HEK293 (cell line): Measurements from ENCODE around the gene HMX3.
A peak's percentile ranks its signal among the peaks of the same experiment; 100 is the strongest.

Experiments used
- AEBP2 ChIP-seq: fragments of 450-650 bp; formaldehyde crosslinking; IDR thresholded peaks from 2 replicates; pipeline ENCODE4 v1.5.1; 2016; ENCODE audit warnings: missing biosample characterization, missing genetic modification characterization, borderline replicate concordance
- CTCF ChIP-seq: fragments of 450-650 bp; formaldehyde crosslinking; IDR thresholded peaks from 2 replicates; pipeline ENCODE4 v1.5.1; 2016; ENCODE audit warnings: missing biosample characterization, missing genetic modification characterization
- GLI4 ChIP-seq: fragments of 450-650 bp; formaldehyde crosslinking; IDR thresholded peaks from 2 replicates; pipeline ENCODE4 v1.5.1; 2016; ENCODE audit warnings: missing biosample characterization, missing genetic modification characterization
- GLIS2 ChIP-seq: fragments of 450-650 bp; formaldehyde crosslinking; IDR thresholded peaks from 2 replicates; pipeline ENCODE4 v1.5.1; 2016; ENCODE audit warnings: missing biosample characterization, missing genetic modification characterization
- HIC1 ChIP-seq: fragments of 450-650 bp; formaldehyde crosslinking; IDR thresholded peaks from 2 replicates; pipeline ENCODE4 v1.5.1; 2016; ENCODE audit warnings: missing biosample characterization, missing genetic modification characterization
- RBAK ChIP-seq: fragments of 450-650 bp; formaldehyde crosslinking; IDR thresholded peaks from 2 replicates; pipeline ENCODE4 v1.5.1; 2016; ENCODE audit warnings: missing biosample characterization, missing genetic modification characterization
- REST ChIP-seq: fragments of 450-650 bp; formaldehyde crosslinking; IDR thresholded peaks from 2 replicates; pipeline ENCODE4 v1.5.1; 2016; ENCODE audit warnings: missing biosample characterization, missing genetic modification characterization
- ZBTB21 ChIP-seq: fragments of 450-650 bp; formaldehyde crosslinking; IDR thresholded peaks from 2 replicates; pipeline ENCODE4 v1.5.1; 2017; ENCODE audit warnings: missing biosample characterization, missing genetic modification characterization
- ZBTB6 ChIP-seq: fragments of 450-650 bp; formaldehyde crosslinking; IDR thresholded peaks from 2 replicates; pipeline ENCODE4 v1.5.1; 2017; ENCODE audit warnings: missing biosample characterization, missing genetic modification characterization
- ZBTB7A ChIP-seq: fragments of 450-650 bp; formaldehyde crosslinking; IDR thresholded peaks from 2 replicates; pipeline ENCODE4 v1.5.1; 2016; ENCODE audit warnings: low read depth, missing biosample characterization, missing genetic modification characterization
- ZFP69B ChIP-seq: fragments of 450-650 bp; formaldehyde crosslinking; IDR thresholded peaks from 2 replicates; pipeline ENCODE4 v1.5.1; 2016; ENCODE audit warnings: missing biosample characterization, missing genetic modification characterization
- ZNF10 ChIP-seq: fragments of 450-650 bp; formaldehyde crosslinking; IDR thresholded peaks from 2 replicates; pipeline ENCODE4 v1.5.1; 2017; ENCODE audit warnings: missing biosample characterization, missing genetic modification characterization
- ZNF140 ChIP-seq: fragments of 450-650 bp; formaldehyde crosslinking; IDR thresholded peaks from 2 replicates; pipeline ENCODE4 v1.5.1; 2016; ENCODE audit warnings: missing biosample characterization, missing genetic modification characterization
- ZNF155 ChIP-seq: fragments of 450-650 bp; formaldehyde crosslinking; IDR thresholded peaks from 2 replicates; pipeline ENCODE4 v1.5.1; 2016; ENCODE audit warnings: missing biosample characterization, missing genetic modification characterization
- ZNF223 ChIP-seq: fragments of 450-650 bp; formaldehyde crosslinking; IDR thresholded peaks from 2 replicates; pipeline ENCODE4 v1.5.1; 2016; ENCODE audit warnings: missing biosample characterization, missing genetic modification characterization
- ZNF280C ChIP-seq: fragments of 450-650 bp; formaldehyde crosslinking; IDR thresholded peaks from 2 replicates; pipeline ENCODE4 v1.5.1; 2016; ENCODE audit warnings: missing biosample characterization, missing genetic modification characterization
- ZNF302 ChIP-seq: fragments of 450-650 bp; formaldehyde crosslinking; IDR thresholded peaks from 2 replicates; pipeline ENCODE4 v1.5.1; 2016; ENCODE audit warnings: missing biosample characterization, missing genetic modification characterization, low read depth
- ZNF366 ChIP-seq: fragments of 450-650 bp; formaldehyde crosslinking; conservative IDR thresholded peaks from 2 replicates; pipeline ENCODE4 v1.5.1; 2016; ENCODE audit warnings: missing biosample characterization, missing genetic modification characterization
- ZNF548 ChIP-seq: fragments of 450-650 bp; formaldehyde crosslinking; IDR thresholded peaks from 2 replicates; pipeline ENCODE4 v1.5.1; 2016; ENCODE audit warnings: missing biosample characterization, missing genetic modification characterization
- ZNF549 ChIP-seq: fragments of 450-650 bp; IDR thresholded peaks from 2 replicates; pipeline ENCODE4 v1.5.1; 2018; ENCODE audit warnings: missing biosample characterization, missing genetic modification characterization, mild to moderate bottlenecking, inconsistent platforms, moderate library complexity
- ZNF660 ChIP-seq: fragments of 450-650 bp; IDR thresholded peaks from 2 replicates; pipeline ENCODE4 v1.5.1; 2018; ENCODE audit warnings: missing biosample characterization, mild to moderate bottlenecking, missing genetic modification characterization
- ZNF692 ChIP-seq: fragments of 450-650 bp; formaldehyde crosslinking; IDR thresholded peaks from 2 replicates; pipeline ENCODE4 v1.5.1; 2016; ENCODE audit warnings: missing biosample characterization, missing genetic modification characterization
- ZSCAN5A ChIP-seq: fragments of 450-650 bp; formaldehyde crosslinking; IDR thresholded peaks from 2 replicates; pipeline ENCODE4 v1.5.1; 2016; ENCODE audit warnings: missing biosample characterization, missing genetic modification characterization

HMX3 gene

GRCh38 chr10:123154711-123155505 lies 19.1 kb downstream of the HMX3 start (continued):
- TF ChIP-seq ZNF366 (tag by site-specific recombination) (no peak), ZNF10 (tag by site-specific recombination) (0 out of 2 replicates have a peak, but pooled peaks have one; percentile 4), GLIS2 (tag by site-specific recombination) (peak; percentile 97), ZBTB7A (tag by site-specific recombination) (peak; percentile 33; the same call in 1 of the 2 replicates), HIC1 (tag by site-specific recombination) (peak; percentile 68), ZNF155 (no peak), ZNF140 (tag by site-specific recombination) (no peak), ZNF660 (no peak), ZBTB6 (tag by site-specific recombination) (peak; percentile 90), ZNF548 (tag by site-specific recombination) (no peak), ZNF302 (tag by site-specific recombination) (no peak), ZNF223 (tag by site-specific recombination) (no peak), REST (tag by site-specific recombination) (0 out of 2 replicates have a peak, but pooled peaks have one; percentile 36), CTCF (0 out of 2 replicates have a peak, but pooled peaks have one; percentile 4), ZNF692 (tag by site-specific recombination) (no peak), RBAK (tag by site-specific recombination) (no peak), ZNF280C (tag by site-specific recombination) (no peak), ZSCAN5A (tag by site-specific recombination) (0 out of 2 replicates have a peak, but pooled peaks have one; percentile 0), GLI4 (tag by site-specific recombination) (no peak), ZNF549 (tag by site-specific recombination) (no peak), ZFP69B (tag by site-specific recombination) (no peak), AEBP2 (no peak), ZBTB21 (no peak)
